ENCODE measurements around the gene CACNA1H.

- TF ChIP-seq CTCF (IDR thresholded peaks at IDR 0.05) (no peak), POLR2A (IDR thresholded peaks at IDR 0.05) (no peak)
These were observed 11.7 kb upstream of the CACNA1H start for GRCh38 chr16:1141191-1141590.

Measured in heart left ventricle (tissue), 13 donors.